Measurements from ENCODE around the gene FBXO38.

FBXO38 gene

DNA sequence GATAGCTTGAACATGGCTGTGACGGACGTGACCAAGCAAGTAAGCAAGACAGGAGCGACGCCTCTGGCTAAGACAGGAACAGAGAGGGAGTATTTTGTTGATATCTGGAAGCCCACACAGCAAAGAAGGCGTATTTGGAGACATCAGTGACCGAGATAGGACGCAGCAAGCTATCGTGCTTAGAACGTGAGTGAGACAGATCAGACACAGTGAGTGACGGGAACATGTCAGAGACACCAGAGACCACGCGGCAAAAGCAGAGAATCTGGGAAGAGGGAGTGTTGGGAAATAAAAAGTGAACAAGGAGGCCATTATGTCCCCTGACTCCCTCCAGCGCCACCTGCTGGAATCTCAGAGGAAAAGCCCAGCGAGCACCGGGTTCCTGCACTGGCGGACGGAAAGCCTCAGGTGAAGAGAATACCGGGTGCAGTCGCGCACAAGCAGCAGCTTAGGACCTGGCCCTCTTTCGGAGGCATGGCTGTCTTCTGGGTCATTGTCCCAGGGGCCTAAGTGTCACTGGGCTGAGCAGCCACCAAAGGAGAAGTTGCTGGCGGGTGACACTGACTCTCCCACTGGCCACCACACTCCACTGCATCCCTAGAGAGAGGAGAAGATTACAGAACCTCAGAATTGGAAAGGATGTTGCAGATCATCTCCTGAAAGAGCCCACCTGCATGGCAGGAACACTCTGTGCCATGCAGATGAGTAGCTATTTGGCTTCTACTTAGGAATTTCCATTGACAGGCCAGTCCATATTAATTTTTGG lies 99.1 kb downstream of the FBXO38 start:
- DNase-seq, result peak; percentile 4 to 50 (median 28)

- no peak for DNase-seq
Observed at GRCh38 chr5:148483750-148484149, 100.0 kb downstream of the FBXO38 start.

- no peak for DNase-seq
Observed at GRCh38 chr5:148484651-148485050, 100.9 kb downstream of the FBXO38 start.

DNA sequence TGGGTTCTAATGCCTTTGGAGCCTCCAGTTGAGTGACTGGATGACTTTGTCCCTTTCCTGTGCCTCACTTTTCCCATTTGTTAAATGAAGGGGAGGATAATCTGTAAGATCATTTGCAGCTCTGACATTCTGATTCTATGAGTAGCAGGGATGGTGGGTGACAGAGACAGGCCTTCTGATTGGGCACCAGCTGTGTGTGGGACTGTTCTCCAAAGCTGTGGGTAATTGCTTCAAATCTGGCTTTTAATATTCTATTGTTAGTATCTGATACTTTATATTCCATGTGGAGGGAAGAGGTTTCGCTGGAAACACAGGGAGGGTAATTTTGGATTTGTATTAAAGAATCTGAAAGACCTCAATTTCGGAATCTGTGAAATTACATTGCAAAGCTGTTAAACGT lies 102.7 kb downstream of the FBXO38 start:
- no peak for DNase-seq

- DNase-seq, result no peak
Observed at GRCh38 chr5:148488757-148489156, 105.0 kb downstream of the FBXO38 start.

GRCh38 chr5:148491015-148491792 lies 107.4 kb downstream of the FBXO38 start:
- DNase-seq, result no peak

GRCh38 chr5:148491793-148492184 lies 108.0 kb downstream of the FBXO38 start:
- DNase-seq, result no peak

DNA sequence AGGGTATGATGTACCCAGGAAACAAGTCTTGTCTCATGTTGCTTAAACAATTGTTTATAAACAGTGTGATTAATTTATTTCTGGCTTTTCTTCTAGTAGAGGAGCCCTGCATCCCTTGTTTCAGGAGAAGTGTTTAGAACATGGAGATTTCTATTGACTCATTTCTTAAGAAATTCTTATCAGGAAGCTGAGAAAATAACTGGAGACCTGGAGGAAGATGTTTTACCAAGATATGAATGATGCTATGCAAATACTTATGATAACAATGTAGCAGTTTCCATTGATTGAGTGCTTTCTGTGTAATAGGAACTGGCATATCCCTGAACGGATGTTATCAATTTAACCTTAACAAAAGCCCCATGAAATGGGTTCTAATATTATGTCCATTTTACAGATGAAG lies 108.6 kb downstream of the FBXO38 start:
- DNase-seq, result no peak
